ENCODE data around the gene MOSPD3. TPM values are rescaled to one million over a fixed set of nuclear protein-coding genes. Genes with fewer than 3 reads are reported as not detected.
"Not testable (repeated sequence)": the region's sequence is repeated elsewhere in the genome, so short reads cannot be mapped to it uniquely, and the experiment has no call there.

MOSPD3 gene
- total RNA-seq: 10 to 100 TPM in 2 of 3 donors, 1 to 10 TPM in 1; 8.8 to 12.6 (median 11.8) TPM

GRCh38 chr7:100611983-100612729, at the start of gene MOSPD3:
Gene MOSPD3, plus strand, starts transcription at chr7:100612540. Its CDS starts 252 bp downstream, at chr7:100612792.
- H3K4me3 ChIP-seq: peak within 1 kb of the TSS; percentile 62 to 85 (median 85)
- H3K4me1 ChIP-seq: peaks cover 0 to 6% of the 10 kb centered on the region in 2 donors
- peak; percentile 98 to 99 for DNase-seq (ENCODE audit: low spot score in 2 of 2)
- H3K27me3 ChIP-seq: no peaks in the 10 kb centered on the region
- H3K27ac ChIP-seq: peak within 1 kb of the TSS; percentile 89 to 93
- intact Hi-C loops (cut with DNase I; ENCODE audit: low total_unique reads): no loop called here
- no peaks in the 10 kb centered on the region for H3K9me3 ChIP-seq
- TF ChIP-seq POLR2AphosphoS5 (IDR thresholded peaks at IDR 0.05): peak; percentile 94 to 95 (median 95)
- peak in 2 of 3 donors; percentile 34 to 35 for TF ChIP-seq CTCF (IDR thresholded peaks at IDR 0.05)
- TF ChIP-seq POLR2A (IDR thresholded peaks at IDR 0.05): peak; percentile 50
- no peaks in the 10 kb centered on the region for H3K36me3 ChIP-seq

- H3K27ac ChIP-seq: no peak overlapping the region
- H3K36me3 ChIP-seq: no peaks in the 10 kb centered on the region
- no peaks in the 10 kb centered on the region for H3K27me3 ChIP-seq
- H3K4me1 ChIP-seq: no peaks in the 10 kb centered on the region
- no peak overlapping the region for H3K4me3 ChIP-seq
- TF ChIP-seq POLR2A (IDR thresholded peaks at IDR 0.05): no peak
- TF ChIP-seq POLR2AphosphoS5 (IDR thresholded peaks at IDR 0.05): no peak
- TF ChIP-seq CTCF (IDR thresholded peaks at IDR 0.05): no peak
- H3K9me3 ChIP-seq: no peaks in the 10 kb centered on the region
- intact Hi-C loops (cut with DNase I; ENCODE audit: low total_unique reads): loop anchor here (5.0 kb wide), 1 partner anchor 96 kb away; no protein-coding TSS in a partner anchor
- DNase-seq (ENCODE audit: low spot score in 2 of 2): no peak
These were observed 49.2 kb upstream of the MOSPD3 start for GRCh38 chr7:100563100-100563564.

- peak; percentile 59 to 84 for DNase-seq (ENCODE audit: low spot score in 2 of 2)
- no peaks in the 10 kb centered on the region for H3K9me3 ChIP-seq
- no peak overlapping the region for H3K4me3 ChIP-seq
- H3K27ac ChIP-seq: no peak overlapping the region
- H3K36me3 ChIP-seq: no peaks in the 10 kb centered on the region
- no peak for TF ChIP-seq POLR2A (IDR thresholded peaks at IDR 0.05)
- TF ChIP-seq CTCF (IDR thresholded peaks at IDR 0.05): peak; percentile 85 to 92 (median 86)
- no peaks in the 10 kb centered on the region for H3K4me1 ChIP-seq
- intact Hi-C loops (cut with DNase I; ENCODE audit: low total_unique reads): loop anchor here (5.0 kb wide), 1 partner anchor 97 kb away; no protein-coding TSS in a partner anchor
- H3K27me3 ChIP-seq: no peaks in the 10 kb centered on the region
These were observed 48.4 kb upstream of the MOSPD3 start for GRCh38 chr7:100563809-100564400.

- not testable (repeated sequence) for DNase-seq (ENCODE audit: low spot score in 2 of 2); H3K9me3 ChIP-seq; H3K4me3 ChIP-seq; H3K27me3 ChIP-seq; H3K36me3 ChIP-seq; H3K4me1 ChIP-seq; H3K27ac ChIP-seq
- intact Hi-C loops (cut with DNase I; ENCODE audit: low total_unique reads): loop anchor here (5.0 kb wide), 1 partner anchor 97 kb away; no protein-coding TSS in a partner anchor
These were observed 47.9 kb upstream of the MOSPD3 start for GRCh38 chr7:100564405-100564804.

- H3K9me3 ChIP-seq: no peaks in the 10 kb centered on the region
- intact Hi-C loops (cut with DNase I; ENCODE audit: low total_unique reads): no loop called here
- no peak for TF ChIP-seq POLR2A (IDR thresholded peaks at IDR 0.05)
- TF ChIP-seq CTCF (IDR thresholded peaks at IDR 0.05): no peak
- no peak for TF ChIP-seq POLR2AphosphoS5 (IDR thresholded peaks at IDR 0.05)
- no peak for DNase-seq (ENCODE audit: low spot score in 2 of 2)
- no peaks in the 10 kb centered on the region for H3K27me3 ChIP-seq
- peaks cover 0 to 2% of the 10 kb centered on the region in 2 donors for H3K4me1 ChIP-seq
- no peaks in the 10 kb centered on the region for H3K36me3 ChIP-seq
- no peak overlapping the region for H3K27ac ChIP-seq
- H3K4me3 ChIP-seq: no peak overlapping the region
These were observed 47.2 kb upstream of the MOSPD3 start for GRCh38 chr7:100565133-100565571.
